Stimulated activated naive CD8-positive, alpha-beta T cell treated with anti-CD3 and anti-CD28 coated beads, Interleukin-15, Interleukin-2, amounts not matched to agents 100 ng/mL and 50 ng/mL, for 24 hours (primary cell): ENCODE results near the gene RIPK4.

Experiments used
- H3K27ac Mint-ChIP-seq: one replicate; pipeline ENCODE4 v1.8.0; 2021; ENCODE audit warnings: mild to moderate bottlenecking, mixed read lengths
- H3K27me3 Mint-ChIP-seq: one replicate; pipeline ENCODE4 v1.8.0; 2021; ENCODE audit warnings: mixed read lengths
- H3K36me3 Mint-ChIP-seq: one replicate; pipeline ENCODE4 v1.8.0; 2021; ENCODE audit warnings: low read depth, mixed read lengths
- H3K4me1 Mint-ChIP-seq: one replicate; pipeline ENCODE4 v1.8.0; 2021; ENCODE audit warnings: low read depth, mixed read lengths
- H3K4me3 Mint-ChIP-seq: one replicate; pipeline ENCODE4 v1.8.0; 2021; ENCODE audit warnings: mild to moderate bottlenecking, mixed read lengths
- H3K9me3 Mint-ChIP-seq: one replicate; pipeline ENCODE4 v1.8.0; 2021; ENCODE audit warnings: mixed read lengths

The RIPK4 gene

GRCh38 chr21:41766883-41767605 is at the start of gene RIPK4:
RIPK4 (minus strand) TSS chr21:41767052; CDS start chr21:41767041, 11 bp downstream.
- no peaks in the 10 kb centered on the region for H3K9me3 Mint-ChIP-seq
- H3K36me3 Mint-ChIP-seq = peaks cover 6% of the 10 kb centered on the region
- H3K27ac Mint-ChIP-seq = peak within 1 kb of the TSS; percentile 42
- H3K27me3 Mint-ChIP-seq = peaks cover 78% of the 10 kb centered on the region
- peaks cover 28% of the 10 kb centered on the region for H3K4me1 Mint-ChIP-seq
- H3K4me3 Mint-ChIP-seq = peak within 1 kb of the TSS; percentile 74

DNA sequence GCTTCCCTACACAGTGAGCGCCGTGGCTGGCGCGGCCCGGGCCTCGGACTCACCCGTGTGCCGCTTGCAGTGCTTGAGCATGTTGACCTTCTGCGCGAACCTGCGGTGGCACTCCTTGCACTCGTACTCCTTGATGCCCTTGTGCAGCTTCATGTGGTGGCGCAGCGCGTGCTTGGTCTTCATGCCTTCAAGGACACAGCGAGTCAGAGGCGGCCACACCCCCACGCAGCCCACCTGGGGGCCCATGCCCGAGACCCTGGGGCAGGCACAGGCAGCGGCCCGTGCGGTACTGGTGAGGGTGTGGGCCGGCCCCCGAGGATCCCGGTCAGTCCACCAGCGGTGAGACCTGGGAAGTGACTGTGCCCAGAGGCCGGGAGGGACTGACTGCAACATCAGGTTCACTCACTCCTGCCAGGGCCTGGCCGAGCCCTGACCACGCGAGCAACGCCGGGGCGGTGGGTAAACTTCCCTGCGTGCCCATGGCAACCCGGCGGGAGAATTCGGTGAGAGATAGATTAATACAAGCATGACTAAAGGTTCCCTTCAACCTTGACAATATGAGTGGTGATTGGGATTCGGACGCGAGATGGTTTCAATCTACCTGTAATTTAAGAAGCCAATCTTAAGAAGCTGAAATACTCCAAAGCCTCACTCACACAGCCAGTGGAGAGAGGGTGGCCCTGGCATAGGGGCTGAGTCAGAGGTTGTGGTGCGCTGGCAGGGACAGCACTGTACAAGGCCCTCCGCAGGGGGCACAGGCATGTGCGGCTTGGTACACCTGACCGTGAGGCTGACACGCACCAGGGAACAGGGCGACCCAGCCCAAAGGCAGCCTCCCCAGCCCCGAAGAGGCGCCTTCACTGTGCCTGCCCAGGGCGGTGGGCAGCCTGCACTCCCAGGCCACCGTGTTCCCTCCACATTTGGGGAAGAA is 49.1 kb upstream of the RIPK4 start:
- Mint-ChIP-seq H3K4me3 (no peak overlapping the region), H3K9me3 (no peaks in the 10 kb centered on the region), H3K27me3 (no peaks in the 10 kb centered on the region), H3K4me1 (no peaks in the 10 kb centered on the region), H3K27ac (no peak overlapping the region), H3K36me3 (peaks cover 45% of the 10 kb centered on the region)

- H3K27ac Mint-ChIP-seq = no peak overlapping the region
- H3K36me3 Mint-ChIP-seq = peaks cover 52% of the 10 kb centered on the region
- H3K27me3 Mint-ChIP-seq = no peaks in the 10 kb centered on the region
- H3K4me3 Mint-ChIP-seq = no peak overlapping the region
- no peaks in the 10 kb centered on the region for H3K4me1 Mint-ChIP-seq
- H3K9me3 Mint-ChIP-seq = no peaks in the 10 kb centered on the region
These were observed 46.4 kb upstream of the RIPK4 start for GRCh38 chr21:41813226-41813625.

- no peaks in the 10 kb centered on the region for H3K27me3 Mint-ChIP-seq
- no peak overlapping the region for H3K27ac Mint-ChIP-seq
- H3K4me3 Mint-ChIP-seq = no peak overlapping the region
- no peaks in the 10 kb centered on the region for H3K4me1 Mint-ChIP-seq
- H3K36me3 Mint-ChIP-seq = peaks cover 55% of the 10 kb centered on the region
- no peaks in the 10 kb centered on the region for H3K9me3 Mint-ChIP-seq
These were observed 45.8 kb upstream of the RIPK4 start for GRCh38 chr21:41812679-41813078.

DNA sequence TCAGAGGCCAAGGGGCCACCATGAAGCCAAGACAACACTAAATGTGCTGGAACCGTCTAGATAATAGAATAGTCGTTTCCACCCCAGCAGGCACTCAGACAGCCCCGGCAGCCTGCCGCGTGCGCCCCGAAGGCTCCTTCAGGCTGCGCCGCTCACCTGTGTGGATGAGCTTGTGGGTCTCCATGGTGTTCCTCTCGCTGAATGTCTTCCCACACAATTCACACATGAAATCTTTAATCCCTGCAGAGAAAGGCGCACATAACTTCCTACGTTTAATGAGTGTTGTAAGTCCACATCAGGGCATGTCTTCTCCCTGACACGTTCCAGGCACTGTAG is 43.7 kb upstream of the RIPK4 start:
- Mint-ChIP-seq H3K27me3 (no peaks in the 10 kb centered on the region), H3K4me1 (no peaks in the 10 kb centered on the region), H3K9me3 (peaks cover 5% of the 10 kb centered on the region), H3K4me3 (no peak overlapping the region), H3K36me3 (peaks cover 60% of the 10 kb centered on the region), H3K27ac (no peak overlapping the region)

DNA sequence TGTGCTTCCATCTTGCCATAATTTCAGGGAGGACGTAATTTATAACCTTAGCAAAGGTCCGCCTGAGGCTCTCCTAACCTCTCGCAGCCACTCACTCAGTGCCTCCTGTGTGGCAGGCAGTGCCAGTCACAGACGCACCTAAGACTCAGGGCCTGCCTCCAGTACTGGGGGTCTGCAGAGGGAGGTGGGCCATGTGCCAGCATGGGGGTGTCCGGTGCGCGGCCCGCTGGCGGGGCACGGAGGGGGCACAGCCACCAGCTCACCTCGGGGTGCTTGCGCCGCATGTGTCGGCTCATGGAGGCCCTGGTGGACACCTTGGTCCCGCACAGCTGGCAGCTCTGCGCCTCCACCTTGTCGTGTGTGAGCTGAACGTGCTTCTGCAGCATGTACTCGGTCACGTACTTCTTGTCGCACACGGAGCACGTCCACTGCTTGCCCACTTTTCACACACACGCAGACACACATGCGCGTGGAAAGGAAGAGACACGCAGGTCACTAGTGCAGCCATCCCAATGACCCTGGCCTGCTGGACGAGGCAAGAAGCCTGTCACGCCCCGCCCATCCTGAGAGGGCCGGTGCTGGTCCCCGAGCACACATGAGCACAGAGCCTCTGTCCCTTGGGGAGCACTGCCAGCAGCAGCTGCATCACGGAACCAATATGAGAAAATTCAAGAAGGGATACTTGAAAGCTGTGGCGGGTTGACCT is 43.2 kb upstream of the RIPK4 start:
- Mint-ChIP-seq H3K9me3 (peaks cover 5% of the 10 kb centered on the region), H3K4me3 (no peak overlapping the region), H3K4me1 (no peaks in the 10 kb centered on the region), H3K27ac (no peak overlapping the region), H3K27me3 (no peaks in the 10 kb centered on the region), H3K36me3 (peaks cover 58% of the 10 kb centered on the region)

DNA sequence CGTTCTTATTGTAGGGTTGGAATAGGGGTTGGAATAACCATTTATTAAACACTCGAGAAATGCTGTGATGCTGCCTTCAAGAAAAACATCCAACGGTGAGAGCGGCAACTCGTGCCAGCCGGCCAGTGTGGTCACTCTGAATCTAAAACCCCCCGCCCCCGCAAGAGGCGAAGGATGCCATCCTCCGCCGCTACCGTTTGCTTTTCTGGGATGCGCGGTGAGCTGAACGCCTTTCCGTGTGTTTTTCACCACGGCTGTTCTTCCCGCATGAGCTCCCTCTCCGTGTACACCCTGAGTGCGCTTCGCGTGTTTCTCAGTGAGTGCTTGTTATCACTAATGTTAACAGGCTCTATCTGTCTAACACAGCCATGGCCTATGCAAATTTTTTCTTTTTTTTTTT is 42.0 kb upstream of the RIPK4 start:
- peaks cover 57% of the 10 kb centered on the region for H3K36me3 Mint-ChIP-seq

GRCh38 chr21:41808094-41808493 is 41.2 kb upstream of the RIPK4 start:
- Mint-ChIP-seq H3K9me3 (peaks cover 5% of the 10 kb centered on the region), H3K27ac (no peak overlapping the region), H3K4me3 (no peak overlapping the region), H3K27me3 (no peaks in the 10 kb centered on the region), H3K36me3 (peaks cover 50% of the 10 kb centered on the region), H3K4me1 (no peaks in the 10 kb centered on the region)

More for the DNA sequence above, 42.0 kb upstream of the RIPK4 start:
- no peak overlapping the region for H3K27ac Mint-ChIP-seq
- no peaks in the 10 kb centered on the region for H3K27me3 Mint-ChIP-seq
- no peaks in the 10 kb centered on the region for H3K4me1 Mint-ChIP-seq
- H3K9me3 Mint-ChIP-seq = peaks cover 5% of the 10 kb centered on the region
- no peak overlapping the region for H3K4me3 Mint-ChIP-seq

DNA sequence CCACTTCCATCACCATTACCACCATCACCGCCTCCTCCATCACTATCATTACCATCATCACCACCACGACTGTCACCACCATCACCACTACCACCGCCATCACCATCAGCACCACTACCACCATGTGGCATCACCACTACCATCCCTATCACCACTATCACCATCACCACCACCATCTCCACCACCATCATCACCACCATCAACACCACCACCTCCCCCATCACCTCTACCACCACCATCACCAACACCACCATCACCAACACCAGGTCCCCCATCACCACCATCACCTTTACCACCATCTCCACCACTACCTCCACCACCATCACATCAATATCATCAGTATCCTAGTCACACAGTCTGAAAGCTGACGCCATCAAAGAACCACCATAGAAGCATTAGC is 39.9 kb upstream of the RIPK4 start:
- Mint-ChIP-seq H3K36me3 (peaks cover 55% of the 10 kb centered on the region), H3K27me3 (no peaks in the 10 kb centered on the region)

DNA sequence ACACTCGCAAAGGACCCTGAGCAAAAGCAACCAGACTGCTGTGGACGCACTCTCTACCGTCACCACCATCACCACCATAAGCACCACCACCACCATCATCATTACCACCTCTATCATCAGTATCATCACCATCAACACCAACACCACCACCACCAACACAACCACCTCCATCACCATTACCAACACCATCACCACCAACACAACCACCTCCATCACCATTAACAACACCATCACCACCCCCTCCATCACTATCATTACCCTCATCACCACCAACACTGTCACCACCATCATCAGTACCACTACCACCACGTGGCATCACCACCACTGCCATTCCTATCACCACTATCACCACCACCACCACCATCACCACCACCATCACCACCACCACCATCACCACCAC is 38.8 kb upstream of the RIPK4 start:
- H3K4me1 Mint-ChIP-seq = no peaks in the 10 kb centered on the region
- no peak overlapping the region for H3K27ac Mint-ChIP-seq
- H3K36me3 Mint-ChIP-seq = peaks cover 56% of the 10 kb centered on the region
- peaks cover 5% of the 10 kb centered on the region for H3K9me3 Mint-ChIP-seq
- no peaks in the 10 kb centered on the region for H3K27me3 Mint-ChIP-seq
- H3K4me3 Mint-ChIP-seq = no peak overlapping the region

More for the DNA sequence above, 39.9 kb upstream of the RIPK4 start:
- Mint-ChIP-seq H3K4me3 (no peak overlapping the region), H3K27ac (peak overlapping the region; percentile 2), H3K4me1 (no peaks in the 10 kb centered on the region), H3K9me3 (peaks cover 5% of the 10 kb centered on the region)

- Mint-ChIP-seq H3K9me3 (peaks cover 5% of the 10 kb centered on the region), H3K4me1 (no peaks in the 10 kb centered on the region), H3K4me3 (no peak overlapping the region), H3K36me3 (peaks cover 56% of the 10 kb centered on the region), H3K27me3 (no peaks in the 10 kb centered on the region), H3K27ac (no peak overlapping the region)
These were observed 38.2 kb upstream of the RIPK4 start for GRCh38 chr21:41805038-41805437.

DNA sequence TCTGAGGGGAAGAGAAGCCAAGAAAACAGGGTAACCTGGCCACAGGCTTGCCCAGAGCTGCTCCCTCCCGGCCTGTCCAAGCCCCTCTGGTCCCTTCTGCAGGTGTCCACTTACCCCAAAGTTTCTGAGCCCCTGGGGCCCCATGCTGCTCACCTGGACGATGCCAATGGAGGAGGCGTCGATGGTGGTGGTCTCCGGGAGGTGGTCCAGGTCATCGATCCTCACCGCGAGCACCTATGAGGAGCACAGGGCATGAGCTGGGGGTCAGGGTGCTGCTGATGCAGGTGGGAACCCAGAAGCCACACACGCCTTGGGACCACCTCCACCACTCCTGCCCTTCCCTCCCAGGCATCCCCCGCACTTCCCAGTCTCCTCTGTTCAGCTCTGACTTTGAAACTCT is 37.5 kb upstream of the RIPK4 start:
- Mint-ChIP-seq H3K27ac (no peak overlapping the region), H3K4me3 (no peak overlapping the region), H3K27me3 (no peaks in the 10 kb centered on the region), H3K4me1 (no peaks in the 10 kb centered on the region), H3K9me3 (peaks cover 5% of the 10 kb centered on the region), H3K36me3 (peaks cover 59% of the 10 kb centered on the region)

- H3K27ac Mint-ChIP-seq = no peak overlapping the region
These were observed 36.5 kb upstream of the RIPK4 start for GRCh38 chr21:41803316-41803715.

GRCh38 chr21:41802684-41803083 is 35.8 kb upstream of the RIPK4 start:
- Mint-ChIP-seq H3K4me1 (no peaks in the 10 kb centered on the region), H3K9me3 (peaks cover 5% of the 10 kb centered on the region), H3K36me3 (peaks cover 61% of the 10 kb centered on the region), H3K4me3 (no peak overlapping the region), H3K27ac (no peak overlapping the region), H3K27me3 (no peaks in the 10 kb centered on the region)

More at GRCh38 chr21:41803316-41803715, 36.5 kb upstream of the RIPK4 start:
- Mint-ChIP-seq H3K9me3 (peaks cover 5% of the 10 kb centered on the region), H3K4me3 (no peak overlapping the region), H3K36me3 (peaks cover 60% of the 10 kb centered on the region), H3K27me3 (no peaks in the 10 kb centered on the region), H3K4me1 (no peaks in the 10 kb centered on the region)

- H3K36me3 Mint-ChIP-seq = peaks cover 57% of the 10 kb centered on the region
These were observed 35.3 kb upstream of the RIPK4 start for GRCh38 chr21:41802198-41802584.

More at GRCh38 chr21:41802198-41802584, 35.3 kb upstream of the RIPK4 start:
- H3K4me1 Mint-ChIP-seq = no peaks in the 10 kb centered on the region
- no peak overlapping the region for H3K4me3 Mint-ChIP-seq
- peaks cover 5% of the 10 kb centered on the region for H3K9me3 Mint-ChIP-seq
- H3K27me3 Mint-ChIP-seq = no peaks in the 10 kb centered on the region
- no peak overlapping the region for H3K27ac Mint-ChIP-seq
